HEK293T (cell line): ENCODE results near the gene HMCES.

Experiments
- ARNT ChIP-seq: fragments of 450-650 bp; IDR thresholded peaks from 2 replicates; pipeline ENCODE4 v1.6.1; 2017; ENCODE audit warnings: mild to moderate bottlenecking
- ELF4 ChIP-seq: fragments of 450-650 bp; IDR thresholded peaks from 2 replicates; pipeline ENCODE4 v1.6.1; 2017; ENCODE audit warnings: antibody characterized with exemption
- FOXA1 ChIP-seq: fragments of 450-650 bp; IDR thresholded peaks from 2 replicates; pipeline ENCODE4 v1.6.1; 2016; ENCODE audit warnings: mild to moderate bottlenecking
- FOXK2 ChIP-seq: fragments of 450-650 bp; IDR thresholded peaks from 2 replicates; pipeline ENCODE4 v1.6.1; 2016; ENCODE audit warnings: mild to moderate bottlenecking
- HDGF ChIP-seq: fragments of 450-650 bp; IDR thresholded peaks from 2 replicates; pipeline ENCODE4 v1.6.1; 2017; ENCODE audit warnings: antibody characterized with exemption, borderline replicate concordance
- LEF1 ChIP-seq: fragments of 450-650 bp; IDR thresholded peaks from 2 replicates; pipeline ENCODE4 v1.6.1; 2017; ENCODE audit warnings: mild to moderate bottlenecking, borderline replicate concordance
- NFRKB ChIP-seq: fragments of 450-650 bp; IDR thresholded peaks from 2 replicates; pipeline ENCODE4 v1.6.1; 2016; ENCODE audit warnings: mild to moderate bottlenecking, moderate library complexity
- SP1 ChIP-seq: fragments of 450-650 bp; IDR thresholded peaks from 2 replicates; pipeline ENCODE4 v1.6.1; 2017
- SUZ12 ChIP-seq: fragments of 450-650 bp; IDR thresholded peaks from 2 replicates; pipeline ENCODE4 v1.6.1; 2016; ENCODE audit warnings: mild to moderate bottlenecking
- TARDBP ChIP-seq: fragments of 450-650 bp; IDR thresholded peaks from 2 replicates; pipeline ENCODE4 v1.6.1; 2016
- ZNF384 ChIP-seq: fragments of 450-650 bp; IDR thresholded peaks from 2 replicates; pipeline ENCODE4 v1.6.1; 2016

- TF ChIP-seq FOXA1, result no peak
- no peak for TF ChIP-seq ELF4
- no peak for TF ChIP-seq ARNT
- TF ChIP-seq SP1, result no peak
- TF ChIP-seq HDGF, result no peak
- no peak for TF ChIP-seq ZNF384
- TF ChIP-seq FOXK2, result no peak
- no peak for TF ChIP-seq LEF1
- no peak for TF ChIP-seq TARDBP
- TF ChIP-seq NFRKB, result no peak
- no peak for TF ChIP-seq SUZ12
Measured at GRCh38 chr3:129353589-129353941, 74.9 kb downstream of the HMCES start.
